Panc1 (cell line): ENCODE measurements around the gene PCSK5.

Source experiments
- TF ChIP-seq, protein P1 (sequence below): fragments of 450-650 bp; IDR thresholded peaks from 2 replicates; pipeline ENCODE4 v1.5.1; 2017; ENCODE audit warnings: mild to moderate bottlenecking
- TF ChIP-seq, protein P2 (sequence below), 2 experiments: IDR thresholded peaks; 2 replicates each; pipeline ENCODE4 v1.6.1; 2011 to 2012; ENCODE audit warnings: low read depth in 2 of 2, control low read depth in 1 of 2, low read length in 1 of 2, mild to moderate bottlenecking in 1 of 2, moderate library complexity in 1 of 2; ENCODE audit not compliant: insufficient read depth in 1 of 2

DNA sequence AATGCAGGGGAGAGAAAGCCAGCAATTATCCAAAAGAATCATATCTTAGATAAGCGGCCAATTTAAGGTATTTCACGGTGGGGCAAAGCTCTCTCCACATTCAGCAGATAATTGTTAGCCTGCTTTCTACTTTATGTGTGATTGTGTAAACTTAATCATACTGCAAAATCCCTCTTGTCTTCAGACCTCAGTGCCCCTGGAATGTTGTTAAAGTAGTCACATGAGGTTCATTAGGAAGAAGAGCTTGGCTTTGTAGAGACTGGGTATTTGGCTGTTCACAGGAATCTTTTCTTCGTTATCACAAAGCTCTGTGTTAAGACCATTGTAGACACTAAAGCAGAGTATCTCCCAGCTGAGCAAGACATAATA, 376.8 kb downstream of the PCSK5 start:
- TF ChIP-seq, protein P1, sequence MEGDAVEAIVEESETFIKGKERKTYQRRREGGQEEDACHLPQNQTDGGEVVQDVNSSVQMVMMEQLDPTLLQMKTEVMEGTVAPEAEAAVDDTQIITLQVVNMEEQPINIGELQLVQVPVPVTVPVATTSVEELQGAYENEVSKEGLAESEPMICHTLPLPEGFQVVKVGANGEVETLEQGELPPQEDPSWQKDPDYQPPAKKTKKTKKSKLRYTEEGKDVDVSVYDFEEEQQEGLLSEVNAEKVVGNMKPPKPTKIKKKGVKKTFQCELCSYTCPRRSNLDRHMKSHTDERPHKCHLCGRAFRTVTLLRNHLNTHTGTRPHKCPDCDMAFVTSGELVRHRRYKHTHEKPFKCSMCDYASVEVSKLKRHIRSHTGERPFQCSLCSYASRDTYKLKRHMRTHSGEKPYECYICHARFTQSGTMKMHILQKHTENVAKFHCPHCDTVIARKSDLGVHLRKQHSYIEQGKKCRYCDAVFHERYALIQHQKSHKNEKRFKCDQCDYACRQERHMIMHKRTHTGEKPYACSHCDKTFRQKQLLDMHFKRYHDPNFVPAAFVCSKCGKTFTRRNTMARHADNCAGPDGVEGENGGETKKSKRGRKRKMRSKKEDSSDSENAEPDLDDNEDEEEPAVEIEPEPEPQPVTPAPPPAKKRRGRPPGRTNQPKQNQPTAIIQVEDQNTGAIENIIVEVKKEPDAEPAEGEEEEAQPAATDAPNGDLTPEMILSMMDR: no peak
- TF ChIP-seq, protein P2, sequence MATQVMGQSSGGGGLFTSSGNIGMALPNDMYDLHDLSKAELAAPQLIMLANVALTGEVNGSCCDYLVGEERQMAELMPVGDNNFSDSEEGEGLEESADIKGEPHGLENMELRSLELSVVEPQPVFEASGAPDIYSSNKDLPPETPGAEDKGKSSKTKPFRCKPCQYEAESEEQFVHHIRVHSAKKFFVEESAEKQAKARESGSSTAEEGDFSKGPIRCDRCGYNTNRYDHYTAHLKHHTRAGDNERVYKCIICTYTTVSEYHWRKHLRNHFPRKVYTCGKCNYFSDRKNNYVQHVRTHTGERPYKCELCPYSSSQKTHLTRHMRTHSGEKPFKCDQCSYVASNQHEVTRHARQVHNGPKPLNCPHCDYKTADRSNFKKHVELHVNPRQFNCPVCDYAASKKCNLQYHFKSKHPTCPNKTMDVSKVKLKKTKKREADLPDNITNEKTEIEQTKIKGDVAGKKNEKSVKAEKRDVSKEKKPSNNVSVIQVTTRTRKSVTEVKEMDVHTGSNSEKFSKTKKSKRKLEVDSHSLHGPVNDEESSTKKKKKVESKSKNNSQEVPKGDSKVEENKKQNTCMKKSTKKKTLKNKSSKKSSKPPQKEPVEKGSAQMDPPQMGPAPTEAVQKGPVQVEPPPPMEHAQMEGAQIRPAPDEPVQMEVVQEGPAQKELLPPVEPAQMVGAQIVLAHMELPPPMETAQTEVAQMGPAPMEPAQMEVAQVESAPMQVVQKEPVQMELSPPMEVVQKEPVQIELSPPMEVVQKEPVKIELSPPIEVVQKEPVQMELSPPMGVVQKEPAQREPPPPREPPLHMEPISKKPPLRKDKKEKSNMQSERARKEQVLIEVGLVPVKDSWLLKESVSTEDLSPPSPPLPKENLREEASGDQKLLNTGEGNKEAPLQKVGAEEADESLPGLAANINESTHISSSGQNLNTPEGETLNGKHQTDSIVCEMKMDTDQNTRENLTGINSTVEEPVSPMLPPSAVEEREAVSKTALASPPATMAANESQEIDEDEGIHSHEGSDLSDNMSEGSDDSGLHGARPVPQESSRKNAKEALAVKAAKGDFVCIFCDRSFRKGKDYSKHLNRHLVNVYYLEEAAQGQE (IDR thresholded peaks at IDR 0.05; ENCODE audit: insufficient read depth in 1 of 2, low read depth in 2 of 2, low read length in 1 of 2): no peak
